K562 treated with DMSO at 1 percent for 4 hours (cell line): ENCODE measurements around the gene EFHD2. TPM values are rescaled to one million over a fixed set of nuclear protein-coding genes. Genes with fewer than 3 reads are reported as not detected.

Experiments
- total RNA-seq: library from RNA; unstranded; fragments of 300-600 nt; gene quantifications from 2 replicates; pipeline ENCODE4 v1.2.3, GENCODE V29; 2022; ENCODE audit not compliant: insufficient read depth

Gene EFHD2
- total RNA-seq = 59.8 and 63.3 TPM in 2 replicates

GRCh38 chr1:15409388-15410222 lies at the start of gene EFHD2:
Gene EFHD2 (plus strand): TSS chr1:15409888. CDS start chr1:15409972, 84 bp downstream.

GRCh38 chr1:15456313-15456954 lies 46.7 kb downstream of the EFHD2 start, which contains the start of gene CELA2A:
Gene CELA2A (plus strand): TSS chr1:15456732. CDS start chr1:15456754, 22 bp downstream.

GRCh38 chr1:15475752-15476314 lies 66.1 kb downstream of the EFHD2 start, which contains the start of gene CELA2B:
Gene CELA2B (plus strand): TSS chr1:15476104. CDS start chr1:15476126, 22 bp downstream.

Other genes with a start within 250 kb of the EFHD2 start
- gene FHAD1, start 162.7 kb upstream of the EFHD2 start, total RNA-seq = 0.32 and 1.9 TPM in 2 replicates
- gene CTRC, start 28.6 kb downstream of the EFHD2 start, total RNA-seq = not detected in 2 replicates
- not detected in 2 replicates for gene CELA2A, start 46.8 kb downstream of the EFHD2 start, total RNA-seq
- not detected in 2 replicates for gene CELA2B, start 66.2 kb downstream of the EFHD2 start, total RNA-seq
- 37.2 and 39.4 TPM in 2 replicates for gene CASP9, start 114.3 kb downstream of the EFHD2 start, total RNA-seq
- 4.5 and 7.2 TPM in 2 replicates for gene DNAJC16, start 117.0 kb downstream of the EFHD2 start, total RNA-seq
- gene AGMAT, start 175.2 kb downstream of the EFHD2 start, total RNA-seq = not detected in 2 replicates
- 11.0 and 14.6 TPM in 2 replicates for gene DDI2, start 207.6 kb downstream of the EFHD2 start, total RNA-seq